Central memory CD4-positive, alpha-beta T cell (primary cell): ENCODE measurements around the gene POF1B.

ENCODE experiments used
- DNase-seq: peaks from one replicate; pipeline ENCODE4 v3.0.0; 2022

POF1B gene

DNA sequence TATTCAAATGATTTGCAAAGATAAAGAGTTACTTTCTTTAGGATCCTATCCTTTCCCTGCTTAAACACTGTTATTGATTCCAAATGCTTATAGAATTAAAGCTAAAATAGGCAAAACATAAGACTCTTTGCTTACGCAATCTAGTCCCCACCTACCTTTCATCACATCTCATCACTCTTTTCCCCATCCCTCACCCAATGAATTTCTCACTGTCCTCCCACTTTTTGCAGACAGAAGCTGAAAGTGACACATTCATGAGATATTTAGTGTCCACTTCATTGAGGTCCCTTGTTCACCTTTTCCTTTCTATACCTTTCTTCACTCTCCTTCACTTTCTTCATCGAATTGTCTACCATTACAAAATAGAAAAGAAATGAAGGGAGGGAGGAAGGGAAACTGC, 136.3 kb downstream of the POF1B start:
- DNase-seq: no peak
